SK-N-DZ (cell line): Measurements from ENCODE around the gene FURIN. TPM values are rescaled to one million over a fixed set of nuclear protein-coding genes. Genes with fewer than 3 reads are reported as not detected.
"Not testable (repeated sequence)": the region's sequence is repeated elsewhere in the genome, so short reads cannot be mapped to it uniquely, and the experiment has no call there.

Experiments used
- DNase-seq: peaks from one replicate; pipeline ENCODE4 v3.0.0-alpha.2; 2015; ENCODE audit warnings: low spot score
- polyA plus RNA-seq, 2 experiments: library from polyadenylated mRNA; depleted of rRNA; stranded (reverse); fragments of >200 nt; gene quantifications; 2 replicates each; pipeline ENCODE4 v1.2.3, GENCODE V29; 2014

FURIN gene
- polyA plus RNA-seq (2014; cell fraction: cytosol; rRNA removed) = 6.1 and 6.3 TPM in 2 replicates
- polyA plus RNA-seq (2014; cell fraction: nucleus; rRNA removed) = 5.4 and 10.3 TPM in 2 replicates

DNA sequence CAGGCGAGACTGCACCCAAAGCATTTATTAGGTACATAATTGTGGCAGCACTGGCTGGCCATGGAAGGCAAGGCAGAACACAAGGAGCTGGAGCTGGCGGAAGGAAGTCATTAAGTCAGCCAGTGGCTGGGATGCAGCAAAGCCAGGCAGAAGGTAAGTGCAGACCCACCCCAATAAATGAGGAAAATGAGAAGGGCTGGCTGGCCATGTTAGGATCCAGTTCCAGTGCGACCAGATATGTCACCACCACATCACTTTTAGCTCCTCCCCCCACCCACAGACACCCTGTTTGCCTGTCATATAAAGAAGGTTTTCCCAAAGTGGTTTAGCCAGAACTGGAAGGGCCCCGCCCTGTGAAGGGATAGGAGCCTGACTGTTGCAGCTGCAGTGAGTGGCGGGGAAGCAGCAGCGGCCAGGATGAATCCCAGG, at the start of gene FURIN:
TSS of gene FURIN (plus strand) at position 328 of the 429 bp plus-strand sequence. CDS start 7,153 bp downstream, outside the sequence.
- no peak for DNase-seq

DNA sequence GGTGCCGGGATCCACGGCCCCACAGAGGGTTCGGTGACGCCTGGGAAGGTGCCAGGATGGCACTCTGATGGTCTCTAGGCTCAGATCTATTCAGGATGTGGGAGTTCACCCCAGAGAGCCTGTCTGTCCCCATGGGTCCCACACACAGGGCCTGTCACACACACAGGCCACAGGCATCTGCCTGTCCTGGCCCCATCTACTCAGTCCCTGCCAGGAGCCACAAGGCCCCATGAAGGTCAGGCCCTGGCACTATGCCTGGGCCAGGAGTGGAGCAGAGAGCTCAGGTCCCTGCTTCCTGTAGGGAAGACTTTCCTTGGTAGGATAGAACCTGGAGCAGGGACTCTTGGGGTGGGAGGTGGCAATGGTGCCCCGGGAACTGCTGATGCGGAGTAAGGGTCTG, 49.0 kb upstream of the FURIN start:
- no peak for DNase-seq

DNA sequence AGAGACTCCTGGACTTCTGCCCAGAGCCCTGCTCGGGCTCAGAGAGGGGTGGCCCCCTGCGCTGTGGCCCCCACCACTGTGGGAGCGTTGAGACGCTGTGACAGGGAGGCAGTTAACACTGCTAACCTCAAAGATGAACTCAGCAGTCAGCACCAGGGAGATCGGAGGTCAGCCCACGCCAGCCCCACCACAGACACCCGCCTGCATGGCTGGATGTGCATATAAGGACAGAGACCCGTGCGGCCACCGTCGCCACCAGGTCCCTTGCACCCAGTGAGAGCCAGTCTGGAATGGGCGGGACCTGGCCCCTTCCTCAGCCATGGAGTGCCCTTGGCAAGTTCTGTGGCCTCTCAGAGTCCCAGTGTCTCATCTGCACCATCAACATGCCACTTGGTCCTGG, 48.5 kb upstream of the FURIN start:
- DNase-seq = no peak

DNA sequence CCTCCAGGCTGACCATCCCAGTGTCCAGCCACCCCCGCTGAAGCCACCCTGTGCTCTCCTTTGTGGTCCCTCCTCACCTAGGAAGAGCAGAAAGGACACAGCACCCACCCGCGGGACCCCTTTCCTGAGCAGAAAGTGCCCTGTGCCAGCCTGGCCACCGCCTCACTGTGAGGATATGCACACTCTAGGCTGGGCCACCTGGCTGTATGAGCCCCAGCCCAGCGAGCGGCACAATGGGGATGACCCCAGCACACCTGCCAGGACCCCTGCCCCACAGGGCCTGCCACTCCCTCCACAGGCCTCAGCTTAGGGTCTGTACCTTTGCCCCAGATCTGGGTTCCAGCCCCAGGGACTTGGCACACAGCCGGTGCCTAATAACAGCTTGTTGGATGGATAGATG, 47.9 kb upstream of the FURIN start:
- no peak for DNase-seq

DNA sequence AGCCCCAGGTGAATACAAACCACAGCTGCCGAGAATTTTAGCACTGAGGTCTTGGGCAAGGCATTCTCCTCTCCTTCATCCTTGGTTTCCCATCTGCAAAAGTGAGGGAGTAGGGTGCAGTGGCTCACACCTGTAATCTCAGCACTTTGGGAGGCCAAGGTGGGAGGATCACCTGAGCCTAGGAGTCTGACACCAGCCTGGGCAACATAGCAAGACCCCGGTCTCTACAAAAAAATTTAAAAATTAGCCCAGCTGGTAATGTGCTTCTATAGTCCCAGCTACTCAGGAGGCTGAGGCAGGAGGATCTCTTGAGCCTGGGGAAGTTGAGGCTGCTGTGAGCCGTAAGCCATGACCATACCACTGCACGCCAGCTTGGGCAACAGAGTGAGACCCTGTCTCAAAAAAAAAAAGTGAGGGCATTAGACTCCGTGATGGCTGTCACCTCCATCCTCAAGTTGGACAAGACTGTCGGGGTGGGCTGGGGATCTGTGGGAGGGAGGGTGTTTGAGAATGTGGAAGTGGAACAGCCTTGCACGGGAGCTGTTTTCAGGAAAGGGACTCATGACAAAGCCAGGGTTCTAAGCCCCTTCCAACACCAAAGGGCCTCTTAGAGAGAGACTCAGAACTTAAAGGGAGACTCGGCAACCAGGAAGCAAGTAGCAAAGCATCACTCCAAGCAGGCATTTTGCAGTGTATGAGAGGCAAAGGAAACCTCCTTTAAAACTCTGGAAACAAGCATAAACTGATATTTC, 46.0 kb upstream of the FURIN start:
- DNase-seq = no peak

DNA sequence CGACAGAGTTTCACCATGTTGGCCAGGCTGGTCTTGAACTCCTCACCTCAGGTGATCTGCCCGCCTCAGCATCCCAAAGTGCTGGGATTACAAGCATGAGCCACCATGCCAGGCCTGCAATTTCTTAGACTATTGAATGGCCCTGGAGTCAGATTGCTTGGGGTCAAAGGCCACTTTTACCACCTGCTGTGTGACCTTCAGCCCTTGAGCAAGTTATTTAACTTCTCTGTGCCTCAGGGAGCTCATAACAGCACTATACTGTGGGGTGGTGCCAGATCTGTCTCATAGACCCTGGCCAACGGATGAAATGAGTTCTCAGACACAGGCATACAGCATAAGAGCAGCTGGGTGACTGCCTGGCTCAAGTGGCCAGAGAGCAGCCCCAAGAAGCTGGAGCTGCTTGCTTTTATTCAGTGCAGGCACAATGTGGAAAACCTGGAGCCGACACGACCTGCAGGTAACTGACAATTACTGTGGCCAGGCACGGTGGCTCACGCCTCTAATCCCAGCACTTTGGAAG, 44.9 kb upstream of the FURIN start:
- no peak for DNase-seq

DNA sequence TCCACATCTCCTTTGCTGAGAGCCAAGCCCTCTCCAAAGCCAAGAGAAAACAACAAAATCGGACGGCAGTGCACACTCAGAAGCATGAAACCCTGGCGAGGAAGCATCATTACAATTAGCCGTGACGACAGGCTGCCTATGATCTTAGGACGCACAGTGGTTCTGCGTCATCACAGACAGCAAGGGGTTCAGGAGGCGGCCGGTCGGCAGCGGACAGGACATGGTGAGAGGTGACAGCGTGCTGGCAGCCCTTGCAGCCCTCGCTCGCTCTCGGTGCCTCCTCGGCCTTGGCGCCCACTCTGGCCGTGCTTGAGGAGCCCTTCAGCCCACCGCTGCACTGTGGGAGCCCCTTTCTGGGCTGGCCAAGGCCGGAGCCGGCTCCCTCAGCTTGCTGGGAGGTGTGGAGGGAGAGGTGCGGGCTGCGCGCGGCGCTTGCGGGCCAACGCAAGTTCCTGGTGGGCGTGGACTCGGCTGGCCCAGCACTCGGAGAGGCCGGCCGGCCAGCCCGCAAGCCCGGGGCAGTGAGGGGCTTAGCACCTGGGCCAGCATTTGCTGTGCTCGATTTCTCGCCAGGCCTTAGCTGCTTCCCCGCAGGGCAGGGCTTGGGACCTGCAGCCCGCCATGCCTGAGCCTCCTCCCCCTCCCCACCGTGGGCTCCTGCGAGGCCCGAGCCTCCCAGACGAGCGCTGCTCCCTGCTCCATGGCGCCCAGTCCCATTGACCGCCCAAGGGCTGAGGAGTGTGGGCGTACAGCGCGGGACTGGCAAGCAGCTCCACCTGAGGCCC, 43.1 kb upstream of the FURIN start:
- DNase-seq = not testable (repeated sequence)

DNA sequence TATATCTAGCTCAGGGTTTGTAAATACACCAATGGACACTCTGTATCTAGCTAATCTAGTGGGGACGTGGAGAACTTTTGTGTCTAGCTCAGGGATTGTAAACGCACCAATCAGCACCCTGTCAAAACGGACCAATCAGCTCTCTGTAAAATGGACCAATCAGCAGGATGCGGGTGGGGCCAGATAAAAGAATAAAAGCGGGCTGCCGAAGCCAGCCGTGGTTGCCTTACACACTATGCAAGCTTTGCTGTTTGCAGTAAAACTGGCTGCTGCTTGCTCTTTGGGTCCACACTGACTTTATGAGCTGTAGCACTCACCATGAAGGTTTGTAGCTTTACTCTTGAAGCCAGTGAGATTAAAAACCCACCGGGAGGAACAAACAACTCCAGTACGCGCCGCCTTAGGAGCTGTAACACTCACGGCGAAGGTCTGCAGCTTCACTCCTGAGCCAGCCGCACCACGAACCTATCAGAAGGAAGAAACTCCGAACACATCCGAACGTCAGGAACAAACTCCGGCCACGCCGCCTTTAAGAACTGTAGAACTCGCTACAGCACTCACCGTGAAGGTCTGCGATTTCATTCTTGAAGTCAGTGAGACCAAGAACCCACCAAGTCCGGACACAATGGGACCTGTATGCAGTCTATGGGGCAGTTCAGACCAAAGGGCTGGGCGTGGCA, 42.0 kb upstream of the FURIN start:
- DNase-seq = not testable (repeated sequence)

DNA sequence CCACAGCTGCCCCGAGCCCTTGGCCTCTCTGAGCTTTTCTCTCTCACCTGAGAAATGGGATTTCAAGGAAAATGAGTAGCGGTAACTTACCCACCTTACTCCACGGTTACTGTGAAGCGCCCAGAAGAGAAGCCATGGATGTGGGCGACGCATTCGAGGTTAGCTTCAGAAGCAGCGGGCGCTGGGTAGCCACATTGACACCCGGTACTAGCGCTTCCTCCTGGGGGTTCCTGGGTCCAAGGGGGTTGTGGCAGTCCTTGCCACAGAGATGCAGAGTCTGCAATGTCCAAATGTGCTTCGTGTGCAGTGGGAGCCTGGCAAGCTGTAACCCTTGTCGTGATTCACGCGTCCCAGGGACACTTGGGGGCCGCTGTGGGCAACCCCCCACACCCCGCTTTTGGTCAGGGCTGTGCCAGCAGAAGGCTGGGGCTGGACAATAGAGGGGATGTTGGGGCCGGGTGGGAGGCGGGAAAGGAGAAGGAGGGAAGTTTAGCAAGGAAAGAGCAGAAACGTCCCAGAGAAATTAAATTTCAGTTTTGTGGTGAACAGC, 41.4 kb upstream of the FURIN start:
- DNase-seq = no peak

DNA sequence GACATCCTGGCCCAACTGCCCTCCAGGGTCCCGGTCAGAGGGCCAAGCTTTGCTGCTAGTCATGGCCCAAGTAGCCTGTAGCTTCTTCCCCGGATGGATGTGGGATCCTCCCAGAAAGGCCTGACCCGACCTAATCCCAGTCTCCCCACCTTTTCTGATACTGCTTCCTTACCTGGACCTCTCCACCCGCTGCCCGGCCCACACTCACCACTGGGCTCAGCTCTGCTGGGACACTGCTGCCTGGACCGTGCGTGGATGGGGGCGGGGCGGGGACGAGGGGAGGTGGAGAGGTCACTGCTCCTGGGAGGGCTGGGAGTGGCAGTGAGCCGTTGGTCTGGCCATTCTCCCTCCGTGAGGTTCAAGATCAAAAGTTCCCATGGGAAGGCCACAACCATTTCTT, 40.3 kb upstream of the FURIN start:
- DNase-seq = no peak

DNA sequence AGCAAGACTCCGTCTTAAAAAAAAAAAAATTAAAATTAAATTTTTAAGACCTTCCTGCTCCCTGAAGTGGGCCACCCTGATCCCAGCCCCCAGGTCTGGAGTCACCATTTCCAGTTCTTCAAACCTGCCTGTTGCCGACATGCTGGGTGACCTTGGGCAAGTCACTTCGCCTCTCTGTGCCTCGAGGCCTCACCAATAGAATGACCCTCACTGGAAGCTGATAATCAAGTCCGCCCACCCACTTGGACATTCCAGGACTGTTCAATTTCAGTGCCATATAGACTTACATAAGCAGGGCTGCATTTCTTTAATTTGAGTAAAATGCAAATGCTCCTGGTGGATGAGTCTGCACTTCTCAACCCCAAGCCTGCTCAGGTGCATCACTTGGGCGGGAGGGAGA, 39.3 kb upstream of the FURIN start:
- DNase-seq = no peak

DNA sequence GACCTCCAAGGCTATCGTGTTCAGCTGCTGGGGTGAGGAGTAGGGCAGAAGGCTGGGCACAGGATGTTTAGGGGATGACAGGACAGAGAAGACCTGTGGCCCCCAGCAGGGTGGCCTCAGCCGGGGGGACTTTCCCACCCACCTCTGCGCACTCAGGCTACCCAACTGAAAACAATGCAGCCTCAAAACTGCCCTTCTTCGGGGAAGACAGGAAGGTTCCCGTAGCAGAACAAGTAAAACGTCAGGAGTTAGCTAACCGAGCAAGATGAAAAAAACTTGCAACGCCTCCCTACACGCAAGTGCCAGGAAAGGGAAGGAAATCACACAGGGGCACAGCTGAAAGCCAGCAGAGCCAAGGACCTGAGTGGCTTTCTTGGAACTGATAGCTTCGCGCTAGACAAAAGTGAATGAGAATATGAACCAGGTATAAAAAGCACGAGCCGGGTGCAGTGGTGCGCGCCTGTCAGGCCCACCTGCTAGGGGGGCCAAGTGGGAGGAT, 38.4 kb upstream of the FURIN start:
- no peak for DNase-seq

DNA sequence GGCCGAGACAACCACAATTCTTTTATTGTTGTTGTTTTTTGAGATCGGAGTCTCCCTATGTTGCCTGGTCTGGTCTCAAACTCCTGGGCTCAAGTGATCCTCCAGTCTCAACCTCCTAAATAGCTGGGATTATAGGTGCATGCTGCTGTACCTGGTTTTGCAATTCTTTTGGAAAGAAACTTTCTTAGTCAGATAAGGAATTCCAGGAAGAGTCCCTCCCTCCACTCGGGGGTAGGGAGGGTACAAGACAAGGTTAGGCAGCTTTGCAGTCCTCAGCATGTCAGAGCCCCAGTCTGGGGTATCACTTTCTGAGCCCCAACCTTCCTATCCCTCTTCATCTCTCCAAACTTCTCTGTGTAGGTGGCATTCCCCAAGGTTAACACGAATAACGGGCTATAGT, 33.8 kb upstream of the FURIN start:
- DNase-seq = no peak

DNA sequence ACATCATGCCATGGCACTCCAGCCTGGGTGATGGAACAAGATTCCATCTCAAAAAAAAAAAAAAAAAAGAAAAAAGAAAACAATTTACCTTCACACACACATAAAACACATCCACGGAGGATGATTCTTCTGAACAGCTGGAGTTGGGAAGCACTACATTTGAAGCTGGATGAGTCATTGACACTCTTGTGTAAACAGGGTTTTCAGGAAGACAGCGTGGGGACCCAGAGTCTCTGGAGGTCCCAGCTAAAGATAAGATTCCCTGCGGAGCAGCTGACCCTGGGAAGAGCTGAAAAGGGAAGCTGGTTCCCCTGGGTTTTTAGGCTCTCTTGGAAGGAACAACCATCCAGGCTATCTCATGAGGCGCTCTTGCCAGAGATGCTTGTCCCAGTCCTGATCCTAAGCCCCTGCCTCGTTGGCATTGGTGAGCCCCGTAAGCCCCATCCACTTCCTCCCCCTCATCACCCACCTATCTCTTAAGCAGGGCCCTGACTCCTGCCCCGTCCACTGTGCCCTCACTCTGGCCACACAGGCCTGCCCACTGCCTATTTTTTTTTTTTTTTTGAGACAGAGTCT, 32.0 kb upstream of the FURIN start:
- no peak for DNase-seq

DNA sequence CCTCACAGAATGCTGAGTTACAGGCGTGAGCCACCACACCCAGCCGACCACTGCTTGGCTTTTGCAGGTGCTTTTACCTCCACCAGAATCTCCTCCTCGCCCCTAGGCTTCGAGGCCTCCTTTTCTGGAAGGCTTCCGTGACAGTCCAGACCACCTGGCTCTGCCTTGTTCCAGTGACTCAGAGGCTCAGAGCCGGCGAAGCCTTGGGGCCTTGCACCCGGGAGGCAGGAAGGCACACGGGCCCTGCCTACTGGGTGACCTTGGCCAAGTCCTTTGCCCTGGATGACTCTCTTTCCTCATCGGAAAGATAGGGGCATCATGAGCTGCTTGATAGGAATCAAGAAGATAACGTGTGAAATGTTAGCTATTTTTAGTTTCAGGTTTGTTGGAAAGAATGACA, 31.3 kb upstream of the FURIN start:
- no peak for DNase-seq

DNA sequence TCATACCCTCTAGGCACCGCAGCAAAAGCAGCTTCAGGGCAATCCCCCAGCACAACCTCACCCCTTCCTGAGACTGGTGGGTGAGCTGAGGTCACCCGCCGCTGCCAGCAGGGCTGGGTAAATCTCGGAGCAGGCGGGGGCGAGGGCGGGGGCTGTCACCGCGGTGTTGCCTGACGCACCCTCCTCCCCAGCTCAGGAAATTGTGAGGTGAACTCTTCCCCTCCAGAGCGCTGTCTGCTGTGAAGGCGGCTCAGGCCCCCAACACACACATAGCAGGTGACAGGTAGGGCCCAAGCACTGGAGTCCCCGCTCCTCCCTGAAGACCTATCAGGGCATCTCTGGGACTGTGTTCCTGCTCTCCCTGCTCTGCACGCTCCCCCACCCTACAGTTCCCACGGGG, 30.2 kb upstream of the FURIN start:
- DNase-seq = no peak

DNA sequence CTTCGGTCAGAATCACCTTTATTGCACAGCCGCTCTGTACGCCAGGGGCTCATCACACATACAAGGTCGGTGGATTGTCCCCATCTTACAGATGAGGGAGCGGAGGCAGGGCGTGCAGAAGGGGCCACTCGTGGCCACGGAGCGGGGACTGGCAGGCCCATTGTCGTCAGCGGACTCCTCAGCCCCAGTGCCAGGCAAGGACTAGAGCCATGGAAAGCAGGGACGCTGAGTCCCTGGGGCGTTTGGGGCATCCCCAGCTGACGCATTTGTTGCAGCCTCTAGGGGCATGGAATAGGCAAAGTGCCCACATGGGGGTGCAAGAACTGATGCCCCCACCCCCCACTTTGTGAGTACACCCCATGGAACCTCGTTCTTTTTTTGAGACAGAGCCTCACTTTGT, 29.8 kb upstream of the FURIN start:
- DNase-seq = no peak

DNA sequence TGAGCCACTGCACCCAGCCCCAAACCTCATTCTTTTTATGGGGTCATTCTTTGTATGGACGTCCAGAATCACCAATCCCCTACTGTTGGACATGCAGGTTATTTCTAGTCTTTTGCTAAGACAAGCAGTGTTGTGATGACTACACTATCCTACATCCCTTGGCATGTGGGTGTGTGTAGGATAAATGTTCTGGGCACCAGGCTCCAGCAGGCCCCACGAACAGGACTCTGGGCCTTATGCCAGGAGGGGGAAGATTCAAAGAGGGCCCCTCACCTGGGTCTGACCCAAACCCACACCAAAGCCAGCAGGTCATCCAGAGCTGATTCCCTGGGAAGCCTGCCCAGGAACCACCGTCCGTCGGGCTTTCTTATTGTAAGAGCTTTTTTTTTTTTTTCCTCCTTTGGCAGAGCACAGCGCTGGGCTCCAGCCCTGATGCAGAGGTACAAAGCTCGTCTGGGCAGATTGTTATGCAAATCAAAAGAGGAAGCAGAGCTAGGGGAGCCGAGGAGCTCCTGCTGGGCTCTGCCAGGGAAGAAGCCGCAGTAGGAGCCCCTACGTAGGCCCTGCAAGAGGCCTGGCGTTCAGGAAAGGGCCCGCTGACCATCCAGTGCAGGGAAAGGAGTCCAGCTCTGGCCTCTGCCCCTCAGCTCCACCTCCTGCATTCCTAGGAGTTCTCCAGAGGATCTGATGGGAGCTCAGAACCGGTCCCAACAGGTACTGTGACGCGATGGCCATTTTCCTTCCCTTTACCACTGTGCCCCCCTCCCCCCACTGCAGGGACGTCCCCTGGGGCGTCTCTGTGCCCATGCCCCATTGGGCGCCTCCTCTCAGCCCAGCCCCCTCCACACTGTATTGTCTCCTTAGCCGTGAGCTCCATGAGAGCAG, 29.0 kb upstream of the FURIN start:
- DNase-seq = no peak

DNA sequence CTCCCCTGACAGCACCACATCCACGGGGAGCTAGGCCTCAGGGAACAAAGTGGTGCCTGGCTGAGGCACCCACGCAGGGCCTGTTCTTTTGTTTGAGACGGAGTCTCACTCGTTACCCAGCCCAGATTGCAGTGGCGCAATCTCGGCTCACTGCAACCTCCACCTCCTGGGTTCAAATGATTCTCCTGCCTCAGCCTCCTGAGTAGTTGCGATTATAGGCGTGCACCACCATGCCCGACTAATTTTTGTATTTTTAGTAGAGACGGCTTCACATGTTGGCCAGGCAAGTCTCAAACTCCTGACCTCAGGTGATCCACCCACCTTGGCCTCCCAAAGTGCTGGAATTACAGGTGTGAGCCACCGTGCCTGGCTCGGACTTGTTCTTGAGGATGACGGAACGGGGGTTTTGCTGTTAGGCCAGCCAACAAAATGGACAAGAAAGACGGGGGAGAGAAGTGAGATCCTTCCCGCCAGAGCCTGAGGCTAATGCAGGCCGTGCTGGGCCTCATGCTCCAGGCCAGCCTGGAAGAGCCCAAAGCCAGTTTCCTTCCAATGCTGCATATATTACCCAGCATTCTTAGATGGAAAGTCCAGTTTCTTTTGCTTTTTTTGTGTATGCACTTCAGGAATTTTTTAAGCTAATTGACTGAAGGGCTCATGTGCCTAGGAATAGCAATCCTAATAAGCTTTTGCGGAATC, 28.1 kb upstream of the FURIN start:
- no peak for DNase-seq

DNA sequence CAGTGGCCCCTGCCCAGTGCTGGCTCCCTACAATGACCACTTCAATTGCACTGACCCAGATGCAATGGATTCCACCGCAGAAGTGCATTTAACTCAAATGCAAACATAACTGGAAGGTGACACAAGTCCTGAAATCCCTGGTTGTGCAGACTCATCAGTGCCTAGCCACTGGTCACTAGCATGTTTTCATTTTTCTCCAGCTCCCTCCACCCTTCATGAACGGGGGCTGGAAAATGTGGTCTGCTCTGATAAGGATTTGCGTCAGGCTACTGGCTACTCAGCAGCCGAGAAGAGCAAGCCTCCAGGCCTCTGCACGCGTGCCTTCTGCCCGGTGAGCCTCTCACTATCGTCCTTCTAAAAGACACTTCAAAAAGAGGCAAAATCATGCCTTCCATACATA, 27.4 kb upstream of the FURIN start:
- no peak for DNase-seq
